A673 (cell line): ENCODE measurements around the gene TMCC1. TPM values are rescaled to one million over a fixed set of nuclear protein-coding genes. Genes with fewer than 3 reads are reported as not detected.

Experiments used
- BruUV-seq: library from RNA; stranded (reverse); fragments of 400-500 nt; replicated peaks from 2 replicates; lab custom pipeline; 2021; lab: Mats Ljungman, UMichigan
- CTCF ChIA-PET: fragments of 300-600 bp; sonication (Branson Sonifier 250); formaldehyde crosslinking; loops from one replicate; lab custom pipeline; 2022; ENCODE audit warnings: antibody characterized with exemption; lab: Charles Lee
- POLR2A ChIA-PET: fragments of 300-600 bp; sonication (Branson Sonifier 250); formaldehyde crosslinking; loops from one replicate; lab custom pipeline; 2022; ENCODE audit warnings: antibody characterized with exemption; ENCODE audit not compliant: low non-redundant PET; lab: Charles Lee
- DNase-seq: peaks from one replicate; pipeline ENCODE4 v3.0.0-alpha.2; 2015; ENCODE audit warnings: low spot score
- H3K27ac ChIP-seq: fragments of 200-600 bp; sonication (generic); 2 replicates; pipeline ENCODE4 v1.5.1; 2016; ENCODE audit warnings: mixed run types, low read depth, mild to moderate bottlenecking, mixed read lengths, antibody characterized with exemption, low read length; ENCODE audit not compliant: poor library complexity, severe bottlenecking
- H3K27me3 ChIP-seq: fragments of 200-600 bp; sonication (generic); replicated peaks from 2 replicates; pipeline ENCODE4 v1.6.1; 2017; ENCODE audit warnings: mixed run types, low read depth, mild to moderate bottlenecking, mixed read lengths, antibody characterized with exemption, low read length; ENCODE audit not compliant: insufficient read depth, poor library complexity
- H3K36me3 ChIP-seq: fragments of 200-600 bp; sonication (generic); 2 replicates; pipeline ENCODE4 v1.6.1; 2016; ENCODE audit warnings: mixed run types, mild to moderate bottlenecking, mixed read lengths, antibody characterized with exemption, low read length; ENCODE audit not compliant: insufficient read depth, poor library complexity, severe bottlenecking
- H3K4me1 ChIP-seq: fragments of 200-600 bp; sonication (generic); 2 replicates; pipeline ENCODE4 v1.6.1; 2017; ENCODE audit warnings: mixed run types, mild to moderate bottlenecking, mixed read lengths, antibody characterized with exemption, low read length; ENCODE audit not compliant: insufficient read depth, poor library complexity, severe bottlenecking
- H3K4me3 ChIP-seq: fragments of 200-600 bp; sonication (generic); 2 replicates; pipeline ENCODE4 v1.5.1; 2016; ENCODE audit warnings: low read depth, mixed run types, mild to moderate bottlenecking, mixed read lengths, low read length; ENCODE audit not compliant: poor library complexity, severe bottlenecking
- H3K9me3 ChIP-seq: fragments of 200-600 bp; sonication (generic); 2 replicates; pipeline ENCODE4 v1.6.1; 2016; ENCODE audit warnings: mixed run types, low read depth, mild to moderate bottlenecking, mixed read lengths, antibody characterized with exemption, low read length; ENCODE audit not compliant: poor library complexity, severe bottlenecking
- EZH2 ChIP-seq: fragments of 200-600 bp; sonication (generic); IDR thresholded peaks from 2 replicates; pipeline ENCODE4 v1.6.1; 2017; ENCODE audit warnings: borderline replicate concordance, low read depth, mild to moderate bottlenecking, mixed read lengths, antibody characterized with exemption, low read length; ENCODE audit not compliant: poor library complexity, severe bottlenecking
- intact Hi-C: fragments of 100-400 bp; cut with micrococcal nuclease; formaldehyde crosslinking; loops from one replicate; pipeline ENCODE4 v1.10.0; 2022; ENCODE audit not compliant: unreplicated experiment
- total RNA-seq: library from RNA; stranded (reverse); gene quantifications from 2 replicates; pipeline ENCODE4 v1.2.3, GENCODE V29; 2021
- TF ChIP-seq, protein P1 (sequence below): fragments of 300-800, 200-600 bp; sonication (generic); conservative IDR thresholded peaks from 2 replicates; pipeline ENCODE4 v1.5.1; 2017; ENCODE audit warnings: low read depth, mild to moderate bottlenecking, antibody characterized with exemption, low read length, moderate library complexity, mixed read lengths

The TMCC1 gene
- total RNA-seq, 1 experiment from 2014 or later = 29.4 TPM

DNA sequence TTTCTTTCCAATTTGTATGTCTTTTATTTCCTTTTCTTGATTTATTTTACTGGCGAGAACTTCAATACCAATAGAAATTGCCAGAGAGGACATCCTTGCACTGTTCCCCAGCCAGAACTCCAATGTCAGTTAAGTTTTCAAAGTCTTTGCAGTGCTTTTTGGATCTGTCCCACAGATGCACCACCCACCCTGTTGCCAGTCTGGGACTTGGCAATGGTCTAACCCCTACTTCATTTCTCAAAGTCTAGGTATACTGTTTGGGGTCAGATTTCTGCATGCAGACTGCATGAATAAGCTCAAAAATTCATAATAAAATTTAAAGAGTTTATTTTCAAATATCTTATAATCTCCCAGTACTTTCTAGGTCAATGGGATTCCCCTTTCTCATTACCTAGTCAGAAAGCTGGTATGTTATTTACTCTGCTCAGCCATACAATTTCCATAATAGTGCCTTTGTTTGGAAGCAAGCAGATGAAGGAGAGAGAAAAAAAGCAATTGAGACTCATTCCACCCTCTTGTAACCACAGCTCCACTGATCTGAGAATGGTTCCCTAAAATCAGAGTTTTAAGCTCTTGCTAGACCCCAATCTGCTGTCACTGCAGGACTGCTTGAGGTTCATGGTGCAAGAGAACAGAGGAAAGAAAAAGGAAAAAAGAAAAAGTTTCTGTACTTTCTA is 161.2 kb downstream of the TMCC1 start:
- no peak overlapping the region for H3K4me3 ChIP-seq
- H3K27me3 ChIP-seq = no peaks in the 10 kb centered on the region
- ChIA-PET POLR2A (no interaction called here), CTCF (interaction anchor here (0.6 kb wide), 1 partner anchor 107 kb away, joined by 5 read pairs; no protein-coding TSS in a partner anchor)
- H3K4me1 ChIP-seq = no peaks in the 10 kb centered on the region
- no peaks in the 10 kb centered on the region for H3K36me3 ChIP-seq
- DNase-seq = no peak
- intact Hi-C loops = no loop called here
- BruUV-seq = no TSS peak
- TF ChIP-seq, protein P1, sequence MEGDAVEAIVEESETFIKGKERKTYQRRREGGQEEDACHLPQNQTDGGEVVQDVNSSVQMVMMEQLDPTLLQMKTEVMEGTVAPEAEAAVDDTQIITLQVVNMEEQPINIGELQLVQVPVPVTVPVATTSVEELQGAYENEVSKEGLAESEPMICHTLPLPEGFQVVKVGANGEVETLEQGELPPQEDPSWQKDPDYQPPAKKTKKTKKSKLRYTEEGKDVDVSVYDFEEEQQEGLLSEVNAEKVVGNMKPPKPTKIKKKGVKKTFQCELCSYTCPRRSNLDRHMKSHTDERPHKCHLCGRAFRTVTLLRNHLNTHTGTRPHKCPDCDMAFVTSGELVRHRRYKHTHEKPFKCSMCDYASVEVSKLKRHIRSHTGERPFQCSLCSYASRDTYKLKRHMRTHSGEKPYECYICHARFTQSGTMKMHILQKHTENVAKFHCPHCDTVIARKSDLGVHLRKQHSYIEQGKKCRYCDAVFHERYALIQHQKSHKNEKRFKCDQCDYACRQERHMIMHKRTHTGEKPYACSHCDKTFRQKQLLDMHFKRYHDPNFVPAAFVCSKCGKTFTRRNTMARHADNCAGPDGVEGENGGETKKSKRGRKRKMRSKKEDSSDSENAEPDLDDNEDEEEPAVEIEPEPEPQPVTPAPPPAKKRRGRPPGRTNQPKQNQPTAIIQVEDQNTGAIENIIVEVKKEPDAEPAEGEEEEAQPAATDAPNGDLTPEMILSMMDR = no peak
- no peak for TF ChIP-seq EZH2
- H3K27ac ChIP-seq = no peak overlapping the region
- no peaks in the 10 kb centered on the region for H3K9me3 ChIP-seq

DNA sequence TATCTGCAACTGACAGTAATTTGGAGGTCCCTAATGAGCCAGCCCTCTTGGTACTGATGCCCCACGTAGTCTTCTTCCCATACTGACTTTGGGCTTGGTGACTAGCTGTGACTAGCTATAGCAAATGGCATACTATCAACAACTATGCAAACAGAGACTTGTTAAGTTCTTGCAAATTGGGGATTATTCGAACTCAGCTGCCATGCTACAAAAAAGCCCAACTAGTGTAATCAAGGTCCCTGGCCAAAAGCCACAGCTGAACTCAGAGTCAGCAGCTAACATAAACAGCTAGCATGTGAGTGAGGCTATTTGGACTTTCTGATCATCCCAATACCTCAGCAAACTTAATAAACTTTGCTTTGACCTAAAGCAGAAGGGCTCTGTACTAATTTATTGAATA is 165.8 kb downstream of the TMCC1 start:
- ChIA-PET CTCF (no interaction called here), POLR2A (no interaction called here)
- H3K36me3 ChIP-seq = no peaks in the 10 kb centered on the region
- H3K4me1 ChIP-seq = peaks cover 20% of the 10 kb centered on the region
- intact Hi-C loops = no loop called here
- no peak for DNase-seq
- no peaks in the 10 kb centered on the region for H3K27me3 ChIP-seq
- TF ChIP-seq, protein P1 = no peak
- TF ChIP-seq EZH2 = no peak
- no TSS peak for BruUV-seq
- no peak overlapping the region for H3K27ac ChIP-seq
- no peak overlapping the region for H3K4me3 ChIP-seq
- H3K9me3 ChIP-seq = no peaks in the 10 kb centered on the region

DNA sequence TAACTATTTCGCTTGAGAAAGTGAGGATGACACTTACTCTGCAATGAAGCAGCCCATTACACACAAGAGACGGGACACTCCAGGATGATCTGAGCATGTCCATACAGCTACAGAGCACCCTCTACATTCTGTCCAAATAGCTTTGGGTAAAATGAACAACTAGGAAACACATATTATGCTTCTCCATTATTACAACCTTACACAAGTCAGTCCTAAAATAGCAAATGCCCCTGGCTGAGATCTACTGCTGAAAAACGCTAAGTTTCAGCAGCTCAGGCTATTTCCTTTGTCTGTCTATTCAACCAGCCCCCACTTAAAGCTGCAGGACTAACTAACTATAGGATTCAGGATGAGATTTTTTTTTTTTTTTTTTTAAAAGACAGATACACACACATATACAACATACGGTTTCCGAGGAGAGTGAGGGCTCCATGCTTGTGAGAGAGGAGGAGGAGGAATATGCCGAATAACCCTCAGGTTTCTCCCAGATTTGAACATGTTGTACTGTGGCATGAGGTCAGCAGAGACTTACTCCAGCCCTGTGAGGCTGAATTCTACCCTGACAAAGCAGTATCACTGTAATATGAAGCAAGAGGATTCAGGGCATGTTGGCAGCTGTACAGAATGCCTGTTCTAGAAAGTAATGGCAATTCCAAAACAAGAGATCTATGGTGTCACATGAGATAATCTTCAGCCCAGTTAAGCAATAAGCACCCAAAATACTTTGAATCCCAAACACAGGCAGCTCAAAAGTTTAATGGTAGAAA is 169.8 kb downstream of the TMCC1 start:
- Histone ChIP-seq H3K27ac (peak overlapping the region; percentile 28), H3K9me3 (no peaks in the 10 kb centered on the region), H3K27me3 (no peaks in the 10 kb centered on the region), H3K36me3 (no peaks in the 10 kb centered on the region), H3K4me3 (no peak overlapping the region), H3K4me1 (peaks cover 23% of the 10 kb centered on the region)
- ChIA-PET CTCF (no interaction called here), POLR2A (no interaction called here)
- TF ChIP-seq, protein P1 = no peak
- TF ChIP-seq EZH2 = no peak
- DNase-seq = peak; percentile 42
- intact Hi-C loops = no loop called here
- no TSS peak for BruUV-seq
